ENCODE results near the gene SMAP2.

SMAP2 gene

GRCh38 chr1:40397258-40397657 lies 23.7 kb downstream of the SMAP2 start:
- TF ChIP-seq POLR2AphosphoS5 (IDR thresholded peaks at IDR 0.05; ENCODE audit: low read depth, low read length) (no peak), FOXP2 (optimal IDR thresholded peaks at IDR 0.05; ENCODE audit: borderline replicate concordance, extremely low read depth, extremely low read length, insufficient read depth) (no peak), TAF1 (IDR thresholded peaks at IDR 0.05; ENCODE audit: borderline replicate concordance, insufficient read depth, low read length) (no peak), SIN3A (IDR thresholded peaks at IDR 0.05; ENCODE audit: borderline replicate concordance, insufficient read depth, low read length) (no peak)
- TF ChIP-seq, protein P1, sequence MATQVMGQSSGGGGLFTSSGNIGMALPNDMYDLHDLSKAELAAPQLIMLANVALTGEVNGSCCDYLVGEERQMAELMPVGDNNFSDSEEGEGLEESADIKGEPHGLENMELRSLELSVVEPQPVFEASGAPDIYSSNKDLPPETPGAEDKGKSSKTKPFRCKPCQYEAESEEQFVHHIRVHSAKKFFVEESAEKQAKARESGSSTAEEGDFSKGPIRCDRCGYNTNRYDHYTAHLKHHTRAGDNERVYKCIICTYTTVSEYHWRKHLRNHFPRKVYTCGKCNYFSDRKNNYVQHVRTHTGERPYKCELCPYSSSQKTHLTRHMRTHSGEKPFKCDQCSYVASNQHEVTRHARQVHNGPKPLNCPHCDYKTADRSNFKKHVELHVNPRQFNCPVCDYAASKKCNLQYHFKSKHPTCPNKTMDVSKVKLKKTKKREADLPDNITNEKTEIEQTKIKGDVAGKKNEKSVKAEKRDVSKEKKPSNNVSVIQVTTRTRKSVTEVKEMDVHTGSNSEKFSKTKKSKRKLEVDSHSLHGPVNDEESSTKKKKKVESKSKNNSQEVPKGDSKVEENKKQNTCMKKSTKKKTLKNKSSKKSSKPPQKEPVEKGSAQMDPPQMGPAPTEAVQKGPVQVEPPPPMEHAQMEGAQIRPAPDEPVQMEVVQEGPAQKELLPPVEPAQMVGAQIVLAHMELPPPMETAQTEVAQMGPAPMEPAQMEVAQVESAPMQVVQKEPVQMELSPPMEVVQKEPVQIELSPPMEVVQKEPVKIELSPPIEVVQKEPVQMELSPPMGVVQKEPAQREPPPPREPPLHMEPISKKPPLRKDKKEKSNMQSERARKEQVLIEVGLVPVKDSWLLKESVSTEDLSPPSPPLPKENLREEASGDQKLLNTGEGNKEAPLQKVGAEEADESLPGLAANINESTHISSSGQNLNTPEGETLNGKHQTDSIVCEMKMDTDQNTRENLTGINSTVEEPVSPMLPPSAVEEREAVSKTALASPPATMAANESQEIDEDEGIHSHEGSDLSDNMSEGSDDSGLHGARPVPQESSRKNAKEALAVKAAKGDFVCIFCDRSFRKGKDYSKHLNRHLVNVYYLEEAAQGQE (IDR thresholded peaks at IDR 0.05; ENCODE audit: insufficient read depth in 1 of 2, low read depth in 2 of 2, low read length in 2 of 2), result no peak

DNA sequence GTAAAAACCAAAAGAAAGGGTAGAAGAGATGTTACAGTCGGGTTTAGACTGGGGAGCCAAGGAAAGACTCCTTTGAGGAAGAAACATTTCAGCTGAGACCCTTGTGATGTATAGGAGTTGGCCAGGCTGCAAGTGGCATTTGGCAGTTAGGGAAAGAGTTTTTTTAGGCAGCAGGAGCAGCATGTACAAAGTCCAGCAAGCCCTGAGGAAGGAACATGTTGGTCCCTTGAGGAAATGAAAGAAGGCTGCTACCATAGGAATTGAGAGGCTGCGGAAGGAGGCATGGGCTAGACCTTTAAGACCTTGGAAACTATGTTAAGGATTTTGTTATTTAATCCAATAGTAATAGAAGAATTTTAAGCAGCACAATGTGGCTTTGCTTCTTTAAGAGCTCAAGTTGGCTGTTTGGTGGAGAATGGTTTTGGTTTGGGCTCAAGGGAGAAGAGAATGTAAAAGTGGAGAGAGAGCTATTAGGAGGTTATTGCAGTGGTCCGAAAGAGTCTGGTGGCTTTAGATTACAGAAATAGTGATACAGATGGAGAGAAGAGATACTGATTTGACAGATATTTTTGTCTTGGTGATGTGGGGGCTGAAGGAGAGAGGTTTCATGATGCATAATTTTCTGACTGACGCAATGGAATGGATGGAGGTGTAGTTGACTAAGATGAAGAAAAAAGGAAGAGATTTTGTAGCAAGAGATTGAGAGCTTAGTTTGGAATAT lies 26.6 kb downstream of the SMAP2 start:
- TF ChIP-seq FOXP2 (optimal IDR thresholded peaks at IDR 0.05; ENCODE audit: borderline replicate concordance, extremely low read depth, extremely low read length, insufficient read depth), result no peak
- no peak for TF ChIP-seq POLR2AphosphoS5 (IDR thresholded peaks at IDR 0.05; ENCODE audit: low read depth, low read length)
- TF ChIP-seq TAF1 (IDR thresholded peaks at IDR 0.05; ENCODE audit: borderline replicate concordance, insufficient read depth, low read length), result no peak
- TF ChIP-seq, protein P1 (IDR thresholded peaks at IDR 0.05; ENCODE audit: insufficient read depth in 1 of 2, low read depth in 2 of 2, low read length in 2 of 2), result no peak
- TF ChIP-seq SIN3A (IDR thresholded peaks at IDR 0.05; ENCODE audit: borderline replicate concordance, insufficient read depth, low read length), result no peak

DNA sequence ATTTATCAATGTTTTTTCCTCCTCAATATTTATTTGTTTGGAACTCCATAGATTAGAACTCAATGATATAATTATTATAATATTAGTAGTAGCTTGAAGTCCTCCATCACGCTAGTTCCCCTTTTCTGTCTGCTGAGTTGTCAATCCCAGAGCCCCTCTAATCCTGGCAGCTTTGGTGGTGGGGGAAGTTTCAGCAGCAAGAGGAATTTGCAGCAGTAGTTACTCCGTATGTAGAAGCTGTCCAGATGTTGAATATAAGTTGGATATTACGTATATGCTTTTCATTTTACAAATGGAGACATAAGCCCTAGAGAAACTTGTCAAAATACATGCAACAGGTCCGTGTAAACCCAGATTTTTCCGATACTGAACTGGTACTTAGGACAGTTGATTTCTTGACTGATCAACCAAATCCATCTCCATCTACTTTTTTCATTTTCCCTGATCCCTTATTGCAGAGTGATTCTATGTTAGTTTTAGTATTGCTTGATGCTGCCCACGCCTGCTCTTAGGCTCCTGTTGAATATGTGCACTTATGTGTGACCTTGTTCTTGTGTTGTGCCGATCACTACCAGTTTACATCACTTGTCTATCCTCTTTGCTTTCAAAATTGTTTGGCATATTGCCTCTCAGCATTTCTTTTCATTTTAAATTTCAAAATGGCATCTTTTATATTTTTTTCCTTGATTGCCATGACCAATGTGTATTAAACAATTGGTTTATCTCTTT lies 28.1 kb downstream of the SMAP2 start:
- no peak for TF ChIP-seq SIN3A (IDR thresholded peaks at IDR 0.05; ENCODE audit: borderline replicate concordance, insufficient read depth, low read length)
- TF ChIP-seq, protein P1 (IDR thresholded peaks at IDR 0.05; ENCODE audit: insufficient read depth in 1 of 2, low read depth in 2 of 2, low read length in 2 of 2), result no peak

DNA sequence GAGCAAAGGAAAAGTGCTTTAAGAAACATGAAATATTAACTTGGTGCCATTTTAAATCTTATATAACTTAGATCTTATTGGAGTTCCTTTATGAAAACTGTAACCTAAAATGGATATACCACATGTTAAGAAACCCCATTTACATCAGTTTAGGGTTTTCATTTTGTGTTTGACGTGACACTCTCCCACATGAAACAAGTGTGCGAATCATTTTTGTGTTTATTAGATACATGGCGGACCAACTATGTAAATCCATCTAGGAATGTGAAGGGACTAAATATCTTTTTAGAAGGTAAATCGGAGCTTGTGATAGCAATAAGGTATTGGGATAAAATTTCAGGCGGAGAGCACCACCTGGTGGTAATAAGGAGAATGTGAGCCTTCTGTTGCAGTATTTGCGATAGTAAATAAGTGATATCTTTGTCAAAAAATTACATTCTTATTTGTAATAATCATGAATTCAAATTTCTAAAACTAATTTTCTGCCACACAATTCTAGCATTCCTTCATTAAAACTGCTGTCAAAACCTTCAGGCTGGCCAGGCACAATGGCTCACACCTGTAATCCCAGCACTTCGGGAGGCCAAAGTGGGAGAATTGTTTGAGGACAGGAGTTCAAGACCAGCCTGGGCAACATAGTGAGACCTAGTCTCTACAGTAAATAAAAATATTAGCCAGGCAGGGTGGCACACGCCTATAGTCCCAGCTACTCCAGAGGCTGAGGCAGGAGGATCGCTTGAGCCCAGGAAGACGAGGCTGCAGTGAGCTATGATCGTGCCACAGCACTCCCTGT lies 31.3 kb downstream of the SMAP2 start:
- TF ChIP-seq POLR2AphosphoS5 (IDR thresholded peaks at IDR 0.05; ENCODE audit: low read depth, low read length) (no peak), SIN3A (IDR thresholded peaks at IDR 0.05; ENCODE audit: borderline replicate concordance, insufficient read depth, low read length) (no peak), FOXP2 (optimal IDR thresholded peaks at IDR 0.05; ENCODE audit: borderline replicate concordance, extremely low read depth, extremely low read length, insufficient read depth) (no peak), TAF1 (IDR thresholded peaks at IDR 0.05; ENCODE audit: borderline replicate concordance, insufficient read depth, low read length) (no peak)
- TF ChIP-seq, protein P1 (IDR thresholded peaks at IDR 0.05; ENCODE audit: insufficient read depth in 1 of 2, low read depth in 2 of 2, low read length in 2 of 2), result no peak

Data from PFSK-1 (cell line).